Panc1 (cell line): Measurements from ENCODE around the gene PPP1R13L.

Experiments
- CTCF ChIP-seq: fragments of 450-650 bp; IDR thresholded peaks from 2 replicates; pipeline ENCODE4 v1.5.1; 2017; ENCODE audit warnings: mild to moderate bottlenecking
- POLR2AphosphoS5 ChIP-seq: IDR thresholded peaks from 2 replicates; pipeline ENCODE4 v1.6.1; 2012; ENCODE audit warnings: mild to moderate bottlenecking, low read depth, low read length, moderate library complexity
- REST ChIP-seq, 2 experiments: IDR thresholded peaks; 2 replicates each; pipeline ENCODE4 v1.6.1; 2011 to 2012; ENCODE audit warnings: low read depth in 2 of 2, control low read depth in 1 of 2, low read length in 1 of 2, mild to moderate bottlenecking in 1 of 2, moderate library complexity in 1 of 2; ENCODE audit not compliant: insufficient read depth in 1 of 2

GRCh38 chr19:45354241-45354842 lies 50.5 kb downstream of the PPP1R13L start:
- TF ChIP-seq POLR2AphosphoS5 (no peak), CTCF (no peak), REST (IDR thresholded peaks at IDR 0.05; ENCODE audit: insufficient read depth in 1 of 2, low read depth in 2 of 2, low read length in 1 of 2) (no peak)
